ENCODE data around the gene MBD6.
"Not testable (repeated sequence)": the region's sequence is repeated elsewhere in the genome, so short reads cannot be mapped to it uniquely, and the experiment has no call there.

MBD6 gene

DNA sequence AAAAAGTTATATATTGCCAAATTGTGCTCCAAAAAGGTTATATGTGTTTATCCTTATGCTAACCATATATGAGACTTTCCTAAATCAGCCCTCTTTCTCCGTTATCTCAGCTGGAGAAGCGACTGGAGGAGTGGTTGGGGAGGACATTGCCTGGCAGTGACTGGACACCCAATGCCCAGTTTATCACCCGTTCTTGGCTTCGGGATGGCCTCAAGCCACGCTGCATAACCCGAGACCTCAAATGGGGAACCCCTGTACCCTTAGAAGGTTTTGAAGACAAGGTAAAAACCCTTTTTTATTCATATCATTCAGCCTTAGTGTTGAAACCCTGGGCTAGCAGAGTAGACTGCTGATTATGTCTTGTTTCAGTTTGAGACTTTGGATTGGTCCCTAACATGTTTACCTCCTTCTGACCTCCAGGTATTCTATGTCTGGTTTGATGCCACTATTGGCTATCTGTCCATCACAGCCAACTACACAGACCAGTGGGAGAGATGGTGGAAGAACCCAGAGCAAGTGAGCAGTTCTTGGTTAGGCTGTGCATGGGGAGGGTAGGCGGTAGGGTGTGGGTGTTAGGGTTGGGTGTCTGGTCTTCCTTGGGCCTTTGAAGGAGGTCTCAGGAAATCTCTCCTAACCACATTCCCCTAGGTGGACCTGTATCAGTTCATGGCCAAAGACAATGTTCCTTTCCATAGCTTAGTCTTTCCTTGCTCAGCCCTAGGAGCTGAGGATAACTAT, 10.9 kb upstream of the MBD6 start:
- no peak overlapping the region for H3K27ac ChIP-seq (ENCODE audit: low read depth, low read length)
- no peak overlapping the region for H3K9ac ChIP-seq (ENCODE audit: low read length)
- no peak for TF ChIP-seq EZH2phosphoT487 (conservative IDR thresholded peaks at IDR 0.05; ENCODE audit: low read length)
- TF ChIP-seq, protein P1, sequence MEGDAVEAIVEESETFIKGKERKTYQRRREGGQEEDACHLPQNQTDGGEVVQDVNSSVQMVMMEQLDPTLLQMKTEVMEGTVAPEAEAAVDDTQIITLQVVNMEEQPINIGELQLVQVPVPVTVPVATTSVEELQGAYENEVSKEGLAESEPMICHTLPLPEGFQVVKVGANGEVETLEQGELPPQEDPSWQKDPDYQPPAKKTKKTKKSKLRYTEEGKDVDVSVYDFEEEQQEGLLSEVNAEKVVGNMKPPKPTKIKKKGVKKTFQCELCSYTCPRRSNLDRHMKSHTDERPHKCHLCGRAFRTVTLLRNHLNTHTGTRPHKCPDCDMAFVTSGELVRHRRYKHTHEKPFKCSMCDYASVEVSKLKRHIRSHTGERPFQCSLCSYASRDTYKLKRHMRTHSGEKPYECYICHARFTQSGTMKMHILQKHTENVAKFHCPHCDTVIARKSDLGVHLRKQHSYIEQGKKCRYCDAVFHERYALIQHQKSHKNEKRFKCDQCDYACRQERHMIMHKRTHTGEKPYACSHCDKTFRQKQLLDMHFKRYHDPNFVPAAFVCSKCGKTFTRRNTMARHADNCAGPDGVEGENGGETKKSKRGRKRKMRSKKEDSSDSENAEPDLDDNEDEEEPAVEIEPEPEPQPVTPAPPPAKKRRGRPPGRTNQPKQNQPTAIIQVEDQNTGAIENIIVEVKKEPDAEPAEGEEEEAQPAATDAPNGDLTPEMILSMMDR (IDR thresholded peaks at IDR 0.05; ENCODE audit: insufficient read depth, low read length, poor library complexity, severe bottlenecking): no peak
- H3K9me2 ChIP-seq (replicated peaks; ENCODE audit: insufficient read depth, low read length): no peaks in the 10 kb centered on the region
- H3K4me2 ChIP-seq (ENCODE audit: low read depth, low read length, poor library complexity, severe bottlenecking): no peak overlapping the region
- H3K36me3 ChIP-seq (ENCODE audit: low read length): peaks cover 17% of the 10 kb centered on the region; the same call in 1 of the 2 replicates
- no peaks in the 10 kb centered on the region for H3K79me2 ChIP-seq (ENCODE audit: insufficient read depth, low read length)
- no peaks in the 10 kb centered on the region for H3K27me3 ChIP-seq (ENCODE audit: low read length)
- no peak overlapping the region for H3K4me3 ChIP-seq (ENCODE audit: insufficient read depth, low read length, poor library complexity, severe bottlenecking)
- peaks cover 33% of the 10 kb centered on the region for H3F3A ChIP-seq (ENCODE audit: insufficient read depth)
- H2AFZ ChIP-seq (ENCODE audit: low read depth, low read length, severe bottlenecking): no peak overlapping the region
- no peaks in the 10 kb centered on the region for H4K20me1 ChIP-seq (ENCODE audit: low read depth, low read length)
- no peaks in the 10 kb centered on the region for H3K9me3 ChIP-seq (ENCODE audit: insufficient read depth, low read length)

DNA sequence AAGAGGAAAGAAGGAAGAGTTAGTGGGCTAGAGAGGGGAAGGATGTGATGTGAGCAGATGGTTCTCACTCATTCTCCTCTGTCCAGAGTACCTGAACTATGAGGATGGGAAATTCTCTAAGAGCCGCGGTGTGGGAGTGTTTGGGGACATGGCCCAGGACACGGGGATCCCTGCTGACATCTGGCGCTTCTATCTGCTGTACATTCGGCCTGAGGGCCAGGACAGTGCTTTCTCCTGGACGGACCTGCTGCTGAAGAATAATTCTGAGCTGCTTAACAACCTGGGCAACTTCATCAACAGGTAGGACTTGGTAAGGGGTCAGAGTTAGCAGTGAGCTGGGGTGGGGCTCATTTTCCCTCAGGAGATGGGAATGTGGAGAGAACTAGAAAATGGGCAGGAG, 10.0 kb upstream of the MBD6 start:
- no peaks in the 10 kb centered on the region for H3K79me2 ChIP-seq (ENCODE audit: insufficient read depth, low read length)
- H3K27me3 ChIP-seq (ENCODE audit: low read length): no peaks in the 10 kb centered on the region
- no peak overlapping the region for H3K4me3 ChIP-seq (ENCODE audit: insufficient read depth, low read length, poor library complexity, severe bottlenecking)
- H3K27ac ChIP-seq (ENCODE audit: low read depth, low read length): no peak overlapping the region
- no peak overlapping the region for H3K9ac ChIP-seq (ENCODE audit: low read length)
- peaks cover 20% of the 10 kb centered on the region for H3K36me3 ChIP-seq (ENCODE audit: low read length)
- H3K9me3 ChIP-seq (ENCODE audit: insufficient read depth, low read length): no peaks in the 10 kb centered on the region
- no peak for TF ChIP-seq EZH2phosphoT487 (conservative IDR thresholded peaks at IDR 0.05; ENCODE audit: low read length)
- TF ChIP-seq, protein P1 (IDR thresholded peaks at IDR 0.05; ENCODE audit: insufficient read depth, low read length, poor library complexity, severe bottlenecking): no peak
- H3K9me2 ChIP-seq (replicated peaks; ENCODE audit: insufficient read depth, low read length): no peaks in the 10 kb centered on the region
- no peak overlapping the region for H3K4me2 ChIP-seq (ENCODE audit: low read depth, low read length, poor library complexity, severe bottlenecking)
- peaks cover 38% of the 10 kb centered on the region for H3F3A ChIP-seq (ENCODE audit: insufficient read depth)
- H2AFZ ChIP-seq (ENCODE audit: low read depth, low read length, severe bottlenecking): no peak overlapping the region
- no peaks in the 10 kb centered on the region for H4K20me1 ChIP-seq (ENCODE audit: low read depth, low read length)

DNA sequence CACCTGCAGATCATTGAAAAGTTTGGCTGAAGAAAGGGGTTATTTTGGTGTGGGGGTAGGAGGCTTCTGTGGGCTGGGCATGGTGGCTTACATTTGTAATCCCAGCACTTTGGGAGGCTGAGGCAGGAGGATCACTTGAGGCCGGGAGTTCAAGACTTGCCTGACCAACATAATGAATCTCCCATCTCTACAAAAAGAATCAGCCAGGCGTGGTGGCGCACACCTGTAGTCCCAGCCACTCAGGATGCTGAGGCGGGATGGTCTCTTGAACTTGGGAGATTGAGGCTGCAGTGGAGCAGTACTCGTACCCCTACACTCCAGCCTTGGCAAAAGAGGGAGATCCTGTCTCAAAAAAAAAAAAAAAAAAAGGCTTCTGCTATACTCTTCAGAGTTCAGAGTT, 9.4 kb upstream of the MBD6 start:
- H3K9me2 ChIP-seq (replicated peaks; ENCODE audit: insufficient read depth, low read length): no peaks in the 10 kb centered on the region
- TF ChIP-seq, protein P1 (IDR thresholded peaks at IDR 0.05; ENCODE audit: insufficient read depth, low read length, poor library complexity, severe bottlenecking): no peak
- no peak for TF ChIP-seq EZH2phosphoT487 (conservative IDR thresholded peaks at IDR 0.05; ENCODE audit: low read length)
- H3K9me3 ChIP-seq (ENCODE audit: insufficient read depth, low read length): no peaks in the 10 kb centered on the region
- peaks cover 4% of the 10 kb centered on the region for H3K79me2 ChIP-seq (ENCODE audit: insufficient read depth, low read length)
- H3K4me2 ChIP-seq (ENCODE audit: low read depth, low read length, poor library complexity, severe bottlenecking): no peak overlapping the region
- no peaks in the 10 kb centered on the region for H4K20me1 ChIP-seq (ENCODE audit: low read depth, low read length)
- H3F3A ChIP-seq (ENCODE audit: insufficient read depth): peaks cover 42% of the 10 kb centered on the region
- no peak overlapping the region for H3K9ac ChIP-seq (ENCODE audit: low read length)
- H3K27ac ChIP-seq (ENCODE audit: low read depth, low read length): no peak overlapping the region
- peaks cover 20% of the 10 kb centered on the region for H3K36me3 ChIP-seq (ENCODE audit: low read length)
- H3K27me3 ChIP-seq (ENCODE audit: low read length): no peaks in the 10 kb centered on the region
- no peak overlapping the region for H2AFZ ChIP-seq (ENCODE audit: low read depth, low read length, severe bottlenecking)
- H3K4me3 ChIP-seq (ENCODE audit: insufficient read depth, low read length, poor library complexity, severe bottlenecking): no peak overlapping the region

DNA sequence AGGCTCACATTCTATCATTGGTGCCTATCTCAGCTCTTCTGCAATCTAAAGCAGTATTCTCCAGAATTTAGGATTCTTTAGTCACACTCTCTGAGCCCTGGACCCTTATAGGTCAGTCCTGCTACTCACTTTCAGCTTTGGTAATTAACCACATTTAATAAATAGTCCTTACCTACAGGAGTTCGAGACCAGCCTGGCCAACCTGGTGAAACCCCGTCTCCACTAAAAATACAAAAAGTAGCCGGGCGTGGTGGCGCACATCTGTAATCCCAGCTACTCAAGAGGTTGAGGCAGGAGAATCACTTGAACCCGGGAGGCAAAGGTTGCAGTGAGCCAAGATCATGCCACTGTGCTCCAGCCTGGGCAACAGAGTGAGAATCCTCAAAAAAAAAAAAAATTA, 8.9 kb upstream of the MBD6 start:
- not testable (repeated sequence) for H3K9me2 ChIP-seq (replicated peaks; ENCODE audit: insufficient read depth, low read length); H3K9ac ChIP-seq (ENCODE audit: low read length); H3K27ac ChIP-seq (ENCODE audit: low read depth, low read length); H3K9me3 ChIP-seq (ENCODE audit: insufficient read depth, low read length); H3K4me3 ChIP-seq (ENCODE audit: insufficient read depth, low read length, poor library complexity, severe bottlenecking); H3K27me3 ChIP-seq (ENCODE audit: low read length); H3K4me2 ChIP-seq (ENCODE audit: low read depth, low read length, poor library complexity, severe bottlenecking); H3K79me2 ChIP-seq (ENCODE audit: insufficient read depth, low read length); H4K20me1 ChIP-seq (ENCODE audit: low read depth, low read length); H2AFZ ChIP-seq (ENCODE audit: low read depth, low read length, severe bottlenecking)
- H3K36me3 ChIP-seq (ENCODE audit: low read length): peaks cover 20% of the 10 kb centered on the region
- H3F3A ChIP-seq (ENCODE audit: insufficient read depth): peaks cover 43% of the 10 kb centered on the region

DNA sequence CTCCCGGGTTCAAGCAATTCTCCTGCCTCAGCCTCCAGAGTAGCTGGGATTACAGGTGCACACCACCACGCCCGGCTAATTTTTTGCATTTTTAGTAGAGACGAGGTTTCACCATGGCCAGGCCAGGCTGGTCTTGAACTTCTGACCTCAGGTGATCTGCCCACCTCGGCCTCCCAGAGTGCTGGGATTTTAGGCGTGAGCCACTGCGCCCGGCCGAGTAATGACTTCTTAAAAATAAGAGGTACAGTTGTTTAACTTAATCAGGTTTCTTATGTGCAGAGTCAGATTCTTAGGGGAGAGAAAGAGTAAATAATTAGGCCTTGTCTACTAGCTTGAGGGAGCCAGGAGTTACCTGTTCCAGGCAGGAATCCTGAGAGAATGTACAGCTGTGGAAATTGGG, 8.4 kb upstream of the MBD6 start:
- not testable (repeated sequence) for H3K9me3 ChIP-seq (ENCODE audit: insufficient read depth, low read length); H3K4me3 ChIP-seq (ENCODE audit: insufficient read depth, low read length, poor library complexity, severe bottlenecking); H4K20me1 ChIP-seq (ENCODE audit: low read depth, low read length); H3K9me2 ChIP-seq (replicated peaks; ENCODE audit: insufficient read depth, low read length); H2AFZ ChIP-seq (ENCODE audit: low read depth, low read length, severe bottlenecking); H3K4me2 ChIP-seq (ENCODE audit: low read depth, low read length, poor library complexity, severe bottlenecking); H3K27me3 ChIP-seq (ENCODE audit: low read length); H3K9ac ChIP-seq (ENCODE audit: low read length); H3K27ac ChIP-seq (ENCODE audit: low read depth, low read length)
- peaks cover 13% of the 10 kb centered on the region for H3K79me2 ChIP-seq (ENCODE audit: insufficient read depth, low read length)
- peaks cover 40% of the 10 kb centered on the region for H3F3A ChIP-seq (ENCODE audit: insufficient read depth)
- H3K36me3 ChIP-seq (ENCODE audit: low read length): peaks cover 20% of the 10 kb centered on the region

Measured in SU-DHL-6 (cell line).